Measurements from ENCODE around the gene NBEA.

NBEA gene

GRCh38 chr13:35190241-35190640, 248.2 kb downstream of the NBEA start:
- Histone ChIP-seq H3K4me3 (ENCODE audit: insufficient read depth, low read depth, low read length, poor library complexity, severe bottlenecking) (no peak overlapping the region), H3K27me3 (replicated peaks; ENCODE audit: control insufficient read depth, insufficient read depth, low read length, poor library complexity, severe bottlenecking) (no peaks in the 10 kb centered on the region), H3K9me3 (ENCODE audit: control insufficient read depth, low read length) (no peaks in the 10 kb centered on the region), H3K27ac (ENCODE audit: insufficient read depth, low read length, poor library complexity, severe bottlenecking) (no peak overlapping the region), H3K4me1 (ENCODE audit: control insufficient read depth, insufficient read depth, low read length, poor library complexity, severe bottlenecking) (no peaks in the 10 kb centered on the region), H3K36me3 (ENCODE audit: control insufficient read depth, insufficient read depth, low read length) (no peaks in the 10 kb centered on the region)
- no peak for DNase-seq

- no peaks in the 10 kb centered on the region for H3K9me3 ChIP-seq (ENCODE audit: control insufficient read depth, low read length)
- no peaks in the 10 kb centered on the region for H3K36me3 ChIP-seq (ENCODE audit: control insufficient read depth, insufficient read depth, low read length)
- no peak overlapping the region for H3K27ac ChIP-seq (ENCODE audit: insufficient read depth, low read length, poor library complexity, severe bottlenecking)
- no peaks in the 10 kb centered on the region for H3K27me3 ChIP-seq (replicated peaks; ENCODE audit: control insufficient read depth, insufficient read depth, low read length, poor library complexity, severe bottlenecking)
- H3K4me1 ChIP-seq (ENCODE audit: control insufficient read depth, insufficient read depth, low read length, poor library complexity, severe bottlenecking), result no peaks in the 10 kb centered on the region
- DNase-seq, result no peak
- H3K4me3 ChIP-seq (ENCODE audit: insufficient read depth, low read depth, low read length, poor library complexity, severe bottlenecking), result no peak overlapping the region
These were observed 249.8 kb downstream of the NBEA start for GRCh38 chr13:35191883-35192282.

- DNase-seq, result no peak
- H3K9me3 ChIP-seq (ENCODE audit: control insufficient read depth, low read length), result no peaks in the 10 kb centered on the region
- H3K27me3 ChIP-seq (replicated peaks; ENCODE audit: control insufficient read depth, insufficient read depth, low read length, poor library complexity, severe bottlenecking), result no peaks in the 10 kb centered on the region
- no peaks in the 10 kb centered on the region for H3K4me1 ChIP-seq (ENCODE audit: control insufficient read depth, insufficient read depth, low read length, poor library complexity, severe bottlenecking)
- no peak overlapping the region for H3K27ac ChIP-seq (ENCODE audit: insufficient read depth, low read length, poor library complexity, severe bottlenecking)
- no peak overlapping the region for H3K4me3 ChIP-seq (ENCODE audit: insufficient read depth, low read depth, low read length, poor library complexity, severe bottlenecking)
- H3K36me3 ChIP-seq (ENCODE audit: control insufficient read depth, insufficient read depth, low read length), result no peaks in the 10 kb centered on the region
These were observed 256.6 kb downstream of the NBEA start for GRCh38 chr13:35198613-35199200.

GRCh38 chr13:35208587-35208986, 266.5 kb downstream of the NBEA start:
- no peaks in the 10 kb centered on the region for H3K27me3 ChIP-seq (replicated peaks; ENCODE audit: control insufficient read depth, insufficient read depth, low read length, poor library complexity, severe bottlenecking)
- no peak for DNase-seq
- no peaks in the 10 kb centered on the region for H3K9me3 ChIP-seq (ENCODE audit: control insufficient read depth, low read length)
- no peak overlapping the region for H3K27ac ChIP-seq (ENCODE audit: insufficient read depth, low read length, poor library complexity, severe bottlenecking)
- no peak overlapping the region for H3K4me3 ChIP-seq (ENCODE audit: insufficient read depth, low read depth, low read length, poor library complexity, severe bottlenecking)
- no peaks in the 10 kb centered on the region for H3K4me1 ChIP-seq (ENCODE audit: control insufficient read depth, insufficient read depth, low read length, poor library complexity, severe bottlenecking)
- no peaks in the 10 kb centered on the region for H3K36me3 ChIP-seq (ENCODE audit: control insufficient read depth, insufficient read depth, low read length)

DNA sequence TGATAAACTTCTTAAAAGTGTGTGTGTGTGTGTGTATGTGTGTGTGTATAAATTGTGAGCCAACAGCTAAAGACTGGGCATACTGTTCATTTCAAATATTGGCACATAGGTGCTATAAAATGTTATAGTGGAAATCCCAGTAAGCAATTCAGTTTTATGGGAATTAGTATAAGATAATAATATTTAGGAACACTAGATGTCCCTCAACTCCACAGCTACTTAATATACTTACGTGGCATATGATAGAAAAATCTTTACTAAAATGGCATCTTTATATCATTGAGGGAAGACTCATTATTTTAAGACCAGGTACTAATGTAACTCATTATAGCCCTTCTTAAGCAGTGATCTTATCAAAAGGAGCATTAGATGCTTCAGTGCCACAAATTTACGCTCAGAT, 268.2 kb downstream of the NBEA start:
- Histone ChIP-seq H3K4me3 (ENCODE audit: insufficient read depth, low read depth, low read length, poor library complexity, severe bottlenecking) (no peak overlapping the region), H3K36me3 (ENCODE audit: control insufficient read depth, insufficient read depth, low read length) (no peaks in the 10 kb centered on the region), H3K27ac (ENCODE audit: insufficient read depth, low read length, poor library complexity, severe bottlenecking) (no peak overlapping the region), H3K4me1 (ENCODE audit: control insufficient read depth, insufficient read depth, low read length, poor library complexity, severe bottlenecking) (no peaks in the 10 kb centered on the region), H3K9me3 (ENCODE audit: control insufficient read depth, low read length) (no peaks in the 10 kb centered on the region), H3K27me3 (replicated peaks; ENCODE audit: control insufficient read depth, insufficient read depth, low read length, poor library complexity, severe bottlenecking) (no peaks in the 10 kb centered on the region)
- DNase-seq, result no peak

GRCh38 chr13:35211949-35212348, 269.9 kb downstream of the NBEA start:
- Histone ChIP-seq H3K4me3 (ENCODE audit: insufficient read depth, low read depth, low read length, poor library complexity, severe bottlenecking) (no peak overlapping the region), H3K27ac (ENCODE audit: insufficient read depth, low read length, poor library complexity, severe bottlenecking) (no peak overlapping the region), H3K36me3 (ENCODE audit: control insufficient read depth, insufficient read depth, low read length) (no peaks in the 10 kb centered on the region), H3K9me3 (ENCODE audit: control insufficient read depth, low read length) (no peaks in the 10 kb centered on the region), H3K4me1 (ENCODE audit: control insufficient read depth, insufficient read depth, low read length, poor library complexity, severe bottlenecking) (no peaks in the 10 kb centered on the region), H3K27me3 (replicated peaks; ENCODE audit: control insufficient read depth, insufficient read depth, low read length, poor library complexity, severe bottlenecking) (no peaks in the 10 kb centered on the region)
- no peak for DNase-seq

- no peak for DNase-seq
- no peak overlapping the region for H3K27ac ChIP-seq (ENCODE audit: insufficient read depth, low read length, poor library complexity, severe bottlenecking)
- H3K4me1 ChIP-seq (ENCODE audit: control insufficient read depth, insufficient read depth, low read length, poor library complexity, severe bottlenecking), result no peaks in the 10 kb centered on the region
- no peaks in the 10 kb centered on the region for H3K27me3 ChIP-seq (replicated peaks; ENCODE audit: control insufficient read depth, insufficient read depth, low read length, poor library complexity, severe bottlenecking)
- H3K4me3 ChIP-seq (ENCODE audit: insufficient read depth, low read depth, low read length, poor library complexity, severe bottlenecking), result no peak overlapping the region
- no peaks in the 10 kb centered on the region for H3K9me3 ChIP-seq (ENCODE audit: control insufficient read depth, low read length)
- H3K36me3 ChIP-seq (ENCODE audit: control insufficient read depth, insufficient read depth, low read length), result no peaks in the 10 kb centered on the region
These were observed 271.8 kb downstream of the NBEA start for GRCh38 chr13:35213911-35214310.

DNA sequence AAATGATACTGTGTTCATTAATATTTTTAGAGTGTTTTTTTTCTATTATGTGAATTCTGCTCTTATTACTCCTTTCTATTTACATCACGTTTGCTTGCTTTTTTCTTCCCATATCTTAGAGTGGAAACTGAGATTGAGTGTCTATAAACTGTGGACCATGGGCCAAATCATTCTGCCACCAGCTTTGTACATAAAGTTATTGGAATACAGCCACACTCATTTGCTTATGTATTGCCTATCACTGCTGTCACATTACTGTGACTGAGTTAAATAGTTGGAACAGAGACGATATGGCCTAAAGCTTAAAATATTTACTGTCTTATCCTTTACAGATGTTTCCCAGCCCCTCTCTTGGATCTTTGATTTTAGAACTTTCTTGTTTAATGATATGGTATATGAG, 274.1 kb downstream of the NBEA start:
- Histone ChIP-seq H3K4me3 (ENCODE audit: insufficient read depth, low read depth, low read length, poor library complexity, severe bottlenecking) (no peak overlapping the region), H3K27me3 (replicated peaks; ENCODE audit: control insufficient read depth, insufficient read depth, low read length, poor library complexity, severe bottlenecking) (no peaks in the 10 kb centered on the region), H3K9me3 (ENCODE audit: control insufficient read depth, low read length) (no peaks in the 10 kb centered on the region), H3K27ac (ENCODE audit: insufficient read depth, low read length, poor library complexity, severe bottlenecking) (no peak overlapping the region), H3K36me3 (ENCODE audit: control insufficient read depth, insufficient read depth, low read length) (no peaks in the 10 kb centered on the region), H3K4me1 (ENCODE audit: control insufficient read depth, insufficient read depth, low read length, poor library complexity, severe bottlenecking) (no peaks in the 10 kb centered on the region)
- DNase-seq, result no peak

DNA sequence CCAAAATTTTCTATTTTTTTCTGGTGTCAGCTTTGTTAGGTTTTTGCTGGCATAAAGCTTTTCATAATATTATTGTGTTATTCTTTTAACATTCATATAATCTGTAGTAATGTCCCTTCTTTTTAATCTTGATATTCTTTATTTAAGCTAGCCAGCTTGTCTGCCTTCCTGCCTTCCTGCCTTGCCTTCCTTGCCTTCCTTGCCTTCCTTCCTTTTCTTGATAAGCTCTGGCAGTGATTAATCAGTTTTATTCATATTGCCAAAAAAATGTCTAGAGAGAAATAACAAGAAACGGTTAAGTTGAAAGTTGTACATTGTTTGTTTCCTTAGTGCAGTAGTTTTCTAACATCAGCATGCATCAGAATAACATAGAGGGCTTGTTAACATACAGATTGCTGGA, 277.0 kb downstream of the NBEA start:
- H3K27me3 ChIP-seq (replicated peaks; ENCODE audit: control insufficient read depth, insufficient read depth, low read length, poor library complexity, severe bottlenecking), result no peaks in the 10 kb centered on the region
- no peak overlapping the region for H3K4me3 ChIP-seq (ENCODE audit: insufficient read depth, low read depth, low read length, poor library complexity, severe bottlenecking)
- no peak for DNase-seq
- H3K4me1 ChIP-seq (ENCODE audit: control insufficient read depth, insufficient read depth, low read length, poor library complexity, severe bottlenecking), result no peaks in the 10 kb centered on the region
- no peaks in the 10 kb centered on the region for H3K36me3 ChIP-seq (ENCODE audit: control insufficient read depth, insufficient read depth, low read length)
- H3K27ac ChIP-seq (ENCODE audit: insufficient read depth, low read length, poor library complexity, severe bottlenecking), result no peak overlapping the region
- H3K9me3 ChIP-seq (ENCODE audit: control insufficient read depth, low read length), result no peaks in the 10 kb centered on the region

DNA sequence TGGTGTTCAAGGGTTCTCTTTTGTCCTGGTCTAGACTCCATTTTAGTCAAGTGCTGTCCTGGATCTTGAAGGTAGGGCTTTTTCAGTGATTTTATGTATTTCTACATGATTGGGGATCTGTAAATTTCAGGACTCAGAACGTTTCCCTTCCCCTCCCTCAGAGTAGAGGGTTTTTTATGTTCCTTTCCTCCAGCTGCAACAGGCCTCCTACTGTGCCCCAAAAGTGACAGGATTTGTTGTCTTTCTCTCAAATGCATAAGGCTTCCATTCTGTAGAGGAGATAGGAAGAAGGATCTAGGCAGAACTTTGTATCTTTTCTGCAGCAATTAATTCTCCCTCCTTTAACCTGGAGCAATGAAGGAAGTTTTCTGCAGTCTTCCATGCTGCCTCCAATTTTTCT, 283.1 kb downstream of the NBEA start:
- no peak for DNase-seq
- no peaks in the 10 kb centered on the region for H3K36me3 ChIP-seq (ENCODE audit: control insufficient read depth, insufficient read depth, low read length)
- H3K27ac ChIP-seq (ENCODE audit: insufficient read depth, low read length, poor library complexity, severe bottlenecking), result no peak overlapping the region
- H3K27me3 ChIP-seq (replicated peaks; ENCODE audit: control insufficient read depth, insufficient read depth, low read length, poor library complexity, severe bottlenecking), result no peaks in the 10 kb centered on the region
- no peak overlapping the region for H3K4me3 ChIP-seq (ENCODE audit: insufficient read depth, low read depth, low read length, poor library complexity, severe bottlenecking)
- no peaks in the 10 kb centered on the region for H3K9me3 ChIP-seq (ENCODE audit: control insufficient read depth, low read length)
- no peaks in the 10 kb centered on the region for H3K4me1 ChIP-seq (ENCODE audit: control insufficient read depth, insufficient read depth, low read length, poor library complexity, severe bottlenecking)

DNA sequence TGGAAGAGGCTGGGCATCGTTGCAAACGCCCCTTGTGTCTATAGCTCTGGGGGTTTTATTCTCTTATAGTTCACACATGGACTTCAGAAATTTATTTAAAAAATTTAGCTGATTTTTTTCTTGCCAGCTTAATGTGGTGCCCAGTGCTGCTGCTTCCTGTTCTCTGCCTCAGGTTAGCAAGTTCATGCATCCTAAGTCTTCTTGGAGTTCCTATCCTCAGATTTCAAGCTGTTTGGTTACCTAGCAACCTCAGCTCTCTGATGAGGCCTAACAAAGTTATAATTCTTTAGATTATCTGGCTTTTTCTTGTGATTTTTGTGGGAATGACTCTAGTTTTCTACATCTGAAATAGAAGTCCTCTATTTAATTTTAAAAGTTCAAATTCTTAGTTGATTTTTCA, 283.5 kb downstream of the NBEA start:
- Histone ChIP-seq H3K27ac (ENCODE audit: insufficient read depth, low read length, poor library complexity, severe bottlenecking) (no peak overlapping the region), H3K27me3 (replicated peaks; ENCODE audit: control insufficient read depth, insufficient read depth, low read length, poor library complexity, severe bottlenecking) (no peaks in the 10 kb centered on the region), H3K4me3 (ENCODE audit: insufficient read depth, low read depth, low read length, poor library complexity, severe bottlenecking) (no peak overlapping the region), H3K4me1 (ENCODE audit: control insufficient read depth, insufficient read depth, low read length, poor library complexity, severe bottlenecking) (no peaks in the 10 kb centered on the region), H3K9me3 (ENCODE audit: control insufficient read depth, low read length) (no peaks in the 10 kb centered on the region), H3K36me3 (ENCODE audit: control insufficient read depth, insufficient read depth, low read length) (no peaks in the 10 kb centered on the region)
- DNase-seq, result no peak
